Left colon (tissue), 2 donors: ENCODE data around the gene RPS6KA2. TPM values are rescaled to one million over a fixed set of nuclear protein-coding genes. Genes with fewer than 3 reads are reported as not detected.

Experiments used
- ATAC-seq: fragments of 200-7000 bp; cut with Tn5 transposase; one replicate; pipeline ENCODE4 v1.9.1; 2020; ENCODE audit warnings: mild to moderate bottlenecking, moderate library complexity
- DNase-seq, 2 donors: peaks; one replicate each; pipeline ENCODE4 v3.0.0-alpha.2; 2020
- intact Hi-C, 2 donors: fragments of 100-400 bp; cut with DNase I in 1 of 2; cut with micrococcal nuclease in 1 of 2; formaldehyde crosslinking; loops; one replicate each; pipeline versions ENCODE4 v1.11.2 to v1.14.0; 2022; cut with DNase I, micrococcal nuclease
- total RNA-seq, 2 donors: library from RNA; stranded (reverse); fragmentation: NEBNext Ultra II Directional; extraction: Animal tissue kit (Norgen Biotek cat#: 25700); gene quantifications; one replicate each; pipeline ENCODE4 v1.2.1, GENCODE V29; 2021
- donor health status: DM: no; HTN: no; CAD: no.
- donor health status: DM: yes; HTN: yes; CAD: no.

Gene RPS6KA2
- total RNA-seq, 2 donors from 2014 or later = 11.5 to 13.3 TPM

DNA sequence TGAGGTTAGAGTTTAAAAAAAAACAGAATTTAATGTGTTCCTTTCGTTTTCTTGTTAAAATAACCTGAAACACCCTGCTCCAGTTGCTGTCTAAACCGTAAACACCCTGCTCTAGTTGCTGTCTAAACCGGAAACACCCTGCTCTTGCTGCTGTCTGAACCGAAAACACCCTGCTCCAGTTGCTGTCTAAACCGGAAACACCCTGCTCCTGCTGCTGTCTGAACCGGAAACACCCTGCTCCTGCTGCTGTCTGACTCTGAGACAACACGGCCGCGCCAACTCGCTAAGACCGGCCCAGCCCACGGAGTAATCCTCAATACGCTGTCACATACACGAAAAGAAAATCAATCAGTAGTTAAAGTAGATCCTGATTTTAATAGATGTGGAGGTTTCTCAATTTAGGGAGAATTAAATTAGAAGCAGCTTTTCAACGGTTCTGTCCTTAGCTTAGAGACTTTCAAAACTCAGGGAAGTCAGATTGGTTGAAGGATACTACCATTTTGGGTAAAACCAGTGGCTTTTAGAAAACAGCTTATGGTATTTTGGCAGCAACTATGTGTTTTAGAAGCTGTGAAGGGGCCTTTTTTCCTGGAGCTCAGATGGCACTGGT, 138.9 kb downstream of the RPS6KA2 start:
- ATAC-seq (peak; percentile 61), DNase-seq (peak; percentile 61 to 65)
- intact Hi-C loops = no loop called here

DNA sequence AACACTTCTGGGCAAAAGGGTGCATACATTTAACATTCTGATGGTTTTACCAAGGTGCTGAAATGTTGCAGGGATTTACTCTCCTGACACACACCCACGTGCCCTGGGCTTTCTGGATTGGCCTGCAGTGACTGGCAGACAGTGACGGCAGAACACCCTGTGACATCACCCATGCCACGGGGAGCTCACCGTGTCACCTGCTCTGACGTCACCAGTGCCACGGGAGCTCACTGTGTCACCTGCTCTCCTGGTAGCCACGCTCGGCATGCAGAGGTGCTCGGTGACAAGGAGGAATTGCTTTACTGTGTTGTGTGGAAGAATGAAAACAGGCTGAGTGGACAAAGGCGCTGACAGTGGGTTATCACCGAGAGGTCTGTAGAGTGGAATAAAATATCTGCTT, 139.9 kb downstream of the RPS6KA2 start:
- intact Hi-C loops = no loop called here
- DNase-seq = no peak

DNA sequence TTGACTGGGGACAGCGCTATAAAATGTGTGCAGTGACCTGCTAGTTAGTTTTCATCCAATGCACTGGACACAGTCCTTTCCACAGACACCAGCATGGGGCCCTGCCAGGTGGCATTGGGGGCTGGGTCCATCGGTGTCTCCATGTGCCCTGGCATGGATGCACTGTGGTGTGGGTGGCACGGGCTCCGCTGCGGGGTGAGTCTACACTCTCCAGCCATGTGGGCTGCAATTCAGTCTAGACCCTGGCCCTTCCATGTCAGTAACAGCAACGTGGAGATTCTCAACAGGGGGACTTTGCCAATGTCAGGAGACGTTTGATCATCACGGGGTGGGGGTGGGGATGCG, 140.5 kb downstream of the RPS6KA2 start:
- no peak for DNase-seq
- ATAC-seq = no peak
- intact Hi-C loops = no loop called here

More for the DNA sequence above, 139.9 kb downstream of the RPS6KA2 start:
- no peak for ATAC-seq

GRCh38 chr6:166485651-166486535, 141.2 kb downstream of the RPS6KA2 start:
- intact Hi-C loops = no loop called here
- ATAC-seq (no peak), DNase-seq (no peak)

GRCh38 chr6:166484863-166485262, 142.2 kb downstream of the RPS6KA2 start:
- DNase-seq (no peak), ATAC-seq (no peak)
- intact Hi-C loops = no loop called here

DNA sequence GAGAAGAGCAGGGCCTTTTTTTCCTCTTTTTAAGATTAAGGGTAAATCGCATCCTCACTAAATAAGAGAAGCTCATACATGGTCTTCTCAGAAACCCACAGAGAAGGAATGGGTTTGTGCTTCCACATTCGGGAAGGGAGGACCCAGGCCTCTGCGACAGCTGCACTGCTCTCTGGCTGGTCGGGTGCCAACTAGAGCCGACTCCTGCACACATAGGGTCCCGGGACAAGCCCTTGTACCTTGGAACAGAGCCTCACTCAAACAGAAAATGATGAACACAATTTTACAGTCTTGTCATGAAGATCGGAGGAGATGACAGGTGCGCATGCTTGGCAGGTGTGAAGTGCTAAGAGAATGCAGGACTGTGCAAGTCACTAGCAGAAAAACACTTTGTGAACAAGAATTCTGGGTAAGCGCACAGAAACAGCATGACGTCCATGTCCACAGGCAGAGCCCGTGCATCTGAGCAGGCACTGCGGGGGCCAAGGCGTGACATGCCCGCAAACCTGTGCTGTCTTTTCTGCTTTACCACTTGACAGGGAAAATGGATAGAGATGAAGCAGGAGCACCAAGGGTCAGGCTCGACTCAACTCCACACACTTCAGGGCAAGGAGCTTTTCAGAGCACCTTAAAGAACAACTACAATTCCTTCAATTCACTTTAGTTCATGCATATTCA, 143.3 kb downstream of the RPS6KA2 start:
- intact Hi-C loops = no loop called here
- DNase-seq (no peak), ATAC-seq (no peak)

GRCh38 chr6:166483026-166483425, 144.0 kb downstream of the RPS6KA2 start:
- intact Hi-C loops = no loop called here
- DNase-seq (no peak), ATAC-seq (no peak)

GRCh38 chr6:166478782-166479592, 148.1 kb downstream of the RPS6KA2 start:
- ATAC-seq = no peak
- peak in 1 of 2 donors; percentile 14 for DNase-seq
- intact Hi-C loops = no loop called here

DNA sequence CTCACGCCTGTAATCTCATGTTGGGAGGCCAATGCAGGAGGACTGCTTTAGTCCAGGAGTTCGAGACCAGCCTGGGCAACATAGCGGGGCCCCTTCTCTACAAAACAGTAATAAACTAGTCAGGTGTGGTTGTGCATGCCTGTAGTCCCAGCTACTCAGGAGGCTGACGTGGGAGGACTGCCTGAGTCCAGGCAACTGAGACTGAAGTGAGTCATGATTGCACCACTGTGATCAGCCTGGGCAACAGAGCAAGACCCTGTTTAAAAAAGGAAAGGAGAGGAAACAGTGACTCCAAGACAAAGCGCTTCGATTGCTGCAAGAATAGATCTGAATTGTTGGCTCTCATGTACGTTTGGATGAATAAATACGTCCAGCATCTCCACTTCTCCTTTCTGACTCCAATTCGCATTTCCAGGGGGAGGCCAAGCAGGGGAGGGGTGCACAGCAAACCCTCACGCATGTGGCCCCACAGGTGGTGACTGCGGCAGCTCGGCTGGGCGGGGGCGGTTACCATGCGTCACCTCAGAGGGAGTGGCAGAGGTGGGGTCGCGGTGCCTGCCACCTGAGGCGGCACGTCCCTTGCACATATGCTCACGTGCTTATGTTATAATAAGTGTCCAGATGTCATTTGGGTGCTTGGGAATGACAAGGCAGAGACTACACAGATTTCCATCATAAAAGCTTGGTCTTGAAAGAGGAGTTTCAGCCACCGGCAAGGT, 149.2 kb downstream of the RPS6KA2 start:
- intact Hi-C loops = no loop called here
- DNase-seq (peak in 1 of 2 donors; percentile 22), ATAC-seq (peak; percentile 66)

- intact Hi-C loops = no loop called here
- DNase-seq = no peak
- ATAC-seq = no peak
Observed at GRCh38 chr6:166476634-166477215, 150.3 kb downstream of the RPS6KA2 start.

GRCh38 chr6:166476061-166476591, 150.9 kb downstream of the RPS6KA2 start:
- intact Hi-C loops = no loop called here
- ATAC-seq = no peak
- DNase-seq = no peak

GRCh38 chr6:166474721-166475565, 152.1 kb downstream of the RPS6KA2 start:
- intact Hi-C loops = no loop called here
- ATAC-seq (no peak), DNase-seq (no peak)

- no peak for DNase-seq
- ATAC-seq = no peak
- intact Hi-C loops = no loop called here
Observed at GRCh38 chr6:166473886-166474571, 153.0 kb downstream of the RPS6KA2 start.

DNA sequence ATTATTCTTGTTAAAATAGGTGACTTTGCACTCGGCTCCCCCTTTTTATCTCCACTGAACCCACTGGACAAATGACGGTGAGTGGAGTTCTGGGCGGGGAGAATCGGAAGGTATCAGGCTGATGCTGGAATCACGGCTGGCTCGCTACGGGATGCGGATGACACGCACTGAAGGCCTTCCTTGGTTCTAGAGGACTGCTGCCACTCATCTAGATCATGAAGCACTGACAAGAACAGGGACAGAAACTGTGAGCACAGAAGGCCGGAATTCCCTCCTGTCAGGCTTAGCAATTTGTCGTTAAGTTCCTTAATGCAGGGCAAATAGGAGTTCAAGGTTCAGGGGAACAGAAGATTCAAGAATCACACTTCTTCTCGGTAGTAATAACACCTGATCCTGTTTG, 154.4 kb downstream of the RPS6KA2 start:
- DNase-seq (no peak), ATAC-seq (no peak)
- intact Hi-C loops = no loop called here

DNA sequence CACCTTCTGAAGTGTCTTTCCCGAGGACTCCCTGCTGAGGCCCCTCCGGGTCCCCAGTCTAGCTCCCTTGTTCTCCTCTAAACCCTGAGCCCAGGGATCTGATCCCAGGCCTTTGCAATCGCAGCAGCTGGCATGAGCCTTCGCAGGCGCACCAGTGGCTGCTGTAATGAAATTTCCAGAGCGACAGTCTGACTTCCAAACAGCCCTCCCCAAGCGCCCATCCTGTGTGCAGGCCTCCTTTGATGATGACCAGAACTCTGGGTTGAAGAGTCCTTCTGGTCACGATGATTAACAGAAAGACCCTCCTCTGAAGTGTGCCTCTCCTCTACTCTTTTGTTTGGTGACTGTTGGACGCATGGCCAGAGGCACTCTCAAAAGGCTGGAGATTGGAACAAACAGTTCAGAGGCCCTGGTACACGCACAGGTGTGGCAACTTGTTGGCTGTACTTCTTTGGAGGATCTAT, 155.2 kb downstream of the RPS6KA2 start:
- DNase-seq (no peak), ATAC-seq (no peak)
- intact Hi-C loops = no loop called here

DNA sequence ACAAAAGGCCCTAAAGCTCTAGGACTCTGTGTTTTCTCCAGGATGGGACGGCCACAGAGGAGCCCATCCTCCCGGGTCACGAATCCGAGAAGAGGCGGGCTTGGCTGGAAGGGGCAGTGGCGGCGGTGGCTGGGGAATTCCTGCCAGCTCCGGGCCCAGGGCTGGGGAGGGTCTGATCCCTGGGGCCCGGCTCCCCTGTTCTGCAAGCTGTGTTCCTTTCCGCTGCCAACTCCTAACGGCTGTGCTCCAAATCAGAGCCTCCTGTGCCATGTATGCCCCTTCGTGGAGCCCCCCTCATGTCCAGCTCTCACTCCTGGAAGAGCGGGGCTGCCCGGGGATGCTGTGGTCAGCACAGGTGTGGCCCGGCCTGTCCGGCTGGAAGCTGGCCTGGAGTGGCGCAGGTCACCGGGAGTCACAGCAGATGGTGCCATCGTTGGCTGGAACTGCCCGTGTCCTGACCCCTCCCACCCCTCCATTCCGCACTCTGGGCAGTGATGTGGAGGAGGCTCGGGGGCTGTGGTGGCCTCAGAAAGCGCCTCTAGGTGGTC, 156.1 kb downstream of the RPS6KA2 start:
- DNase-seq = no peak
- intact Hi-C loops = no loop called here
- ATAC-seq = no peak
